Lower leg skin (tissue), 3 donors: ENCODE measurements around the gene ANKRD9.

Experiments
- POLR2A ChIP-seq, 2 donors: fragments of 450-650 bp; IDR thresholded peaks; one replicate each; pipeline ENCODE4 v1.6.1; 2016 to 2017; ENCODE audit warnings: antibody characterized with exemption in 2 of 2, mild to moderate bottlenecking in 1 of 2, moderate library complexity in 1 of 2
- TF ChIP-seq, protein P1 (sequence below), 3 donors: fragments of 450-650 bp; IDR thresholded peaks; one replicate each; pipeline ENCODE4 v1.5.1; 2016; ENCODE audit warnings: antibody characterized with exemption in 3 of 3, mild to moderate bottlenecking in 3 of 3, moderate library complexity in 2 of 3

- TF ChIP-seq, protein P1, sequence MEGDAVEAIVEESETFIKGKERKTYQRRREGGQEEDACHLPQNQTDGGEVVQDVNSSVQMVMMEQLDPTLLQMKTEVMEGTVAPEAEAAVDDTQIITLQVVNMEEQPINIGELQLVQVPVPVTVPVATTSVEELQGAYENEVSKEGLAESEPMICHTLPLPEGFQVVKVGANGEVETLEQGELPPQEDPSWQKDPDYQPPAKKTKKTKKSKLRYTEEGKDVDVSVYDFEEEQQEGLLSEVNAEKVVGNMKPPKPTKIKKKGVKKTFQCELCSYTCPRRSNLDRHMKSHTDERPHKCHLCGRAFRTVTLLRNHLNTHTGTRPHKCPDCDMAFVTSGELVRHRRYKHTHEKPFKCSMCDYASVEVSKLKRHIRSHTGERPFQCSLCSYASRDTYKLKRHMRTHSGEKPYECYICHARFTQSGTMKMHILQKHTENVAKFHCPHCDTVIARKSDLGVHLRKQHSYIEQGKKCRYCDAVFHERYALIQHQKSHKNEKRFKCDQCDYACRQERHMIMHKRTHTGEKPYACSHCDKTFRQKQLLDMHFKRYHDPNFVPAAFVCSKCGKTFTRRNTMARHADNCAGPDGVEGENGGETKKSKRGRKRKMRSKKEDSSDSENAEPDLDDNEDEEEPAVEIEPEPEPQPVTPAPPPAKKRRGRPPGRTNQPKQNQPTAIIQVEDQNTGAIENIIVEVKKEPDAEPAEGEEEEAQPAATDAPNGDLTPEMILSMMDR (IDR thresholded peaks at IDR 0.05) = no peak
- TF ChIP-seq POLR2A (IDR thresholded peaks at IDR 0.05) = no peak
Measured at GRCh38 chr14:102508410-102508773, 1.2 kb downstream of the ANKRD9 start.
